BLaER1 (cell line): Measurements from ENCODE around the gene FOXF1.

ENCODE experiments used
- H3K27ac ChIP-seq: shearing (Covaris generic); formaldehyde crosslinking; 2 replicates; pipeline ENCODE4 v1.8.1; 2022
- H3K27me3 ChIP-seq: shearing (Covaris generic); formaldehyde crosslinking; 2 replicates; pipeline ENCODE4 v1.8.1; 2022
- H3K36me3 ChIP-seq: shearing (Covaris generic); formaldehyde crosslinking; 2 replicates; pipeline ENCODE4 v1.8.1; 2022
- H3K4me1 ChIP-seq: shearing (Covaris generic); formaldehyde crosslinking; 2 replicates; pipeline ENCODE4 v1.8.1; 2022
- H3K4me2 ChIP-seq: shearing (Covaris generic); formaldehyde crosslinking; 2 replicates; pipeline ENCODE4 v1.8.1; 2022
- H3K4me3 ChIP-seq: shearing (Covaris generic); formaldehyde crosslinking; 2 replicates; pipeline ENCODE4 v1.8.1; 2022
- H3K9ac ChIP-seq: shearing (Covaris generic); formaldehyde crosslinking; 2 replicates; pipeline ENCODE4 v1.8.1; 2022
- H3K9me3 ChIP-seq: shearing (Covaris generic); formaldehyde crosslinking; 2 replicates; pipeline ENCODE4 v1.8.1; 2022
- H4K20me1 ChIP-seq: shearing (Covaris generic); formaldehyde crosslinking; 2 replicates; pipeline ENCODE4 v1.8.1; 2022
- Cebpa-rat ChIP-seq: shearing (Covaris generic); IDR thresholded peaks from 2 replicates; pipeline ENCODE4 v1.8.1; 2022

The FOXF1 gene

GRCh38 chr16:86472366-86472765 lies 38.0 kb upstream of the FOXF1 start:
- no peak overlapping the region for H3K4me3 ChIP-seq
- no peak for TF ChIP-seq Cebpa-rat

GRCh38 chr16:86476956-86477534 lies 33.3 kb upstream of the FOXF1 start:
- peaks cover 9% of the 10 kb centered on the region for H3K9me3 ChIP-seq
- no peak overlapping the region for H3K4me3 ChIP-seq
- H3K27me3 ChIP-seq = no peaks in the 10 kb centered on the region
- no peak overlapping the region for H3K4me2 ChIP-seq
- no peak overlapping the region for H3K27ac ChIP-seq
- no peak overlapping the region for H3K9ac ChIP-seq
- no peaks in the 10 kb centered on the region for H3K4me1 ChIP-seq
- TF ChIP-seq Cebpa-rat = no peak
- H3K36me3 ChIP-seq = no peaks in the 10 kb centered on the region
- no peaks in the 10 kb centered on the region for H4K20me1 ChIP-seq

More at GRCh38 chr16:86472366-86472765, 38.0 kb upstream of the FOXF1 start:
- H3K4me1 ChIP-seq = no peaks in the 10 kb centered on the region
- no peaks in the 10 kb centered on the region for H4K20me1 ChIP-seq
- no peak overlapping the region for H3K9ac ChIP-seq
- H3K27me3 ChIP-seq = no peaks in the 10 kb centered on the region
- no peaks in the 10 kb centered on the region for H3K36me3 ChIP-seq
- H3K27ac ChIP-seq = no peak overlapping the region
- no peak overlapping the region for H3K4me2 ChIP-seq
- H3K9me3 ChIP-seq = peaks cover 17% of the 10 kb centered on the region

- no peaks in the 10 kb centered on the region for H3K27me3 ChIP-seq
- H3K9ac ChIP-seq = no peak overlapping the region
- H3K4me3 ChIP-seq = no peak overlapping the region
- TF ChIP-seq Cebpa-rat = no peak
- H3K9me3 ChIP-seq = peaks cover 3% of the 10 kb centered on the region
- H3K36me3 ChIP-seq = no peaks in the 10 kb centered on the region
- no peaks in the 10 kb centered on the region for H3K4me1 ChIP-seq
- H3K27ac ChIP-seq = no peak overlapping the region
- H4K20me1 ChIP-seq = no peaks in the 10 kb centered on the region
- no peak overlapping the region for H3K4me2 ChIP-seq
These were observed 32.7 kb upstream of the FOXF1 start for GRCh38 chr16:86477642-86478041.

GRCh38 chr16:86478779-86479178 lies 31.5 kb upstream of the FOXF1 start:
- Histone ChIP-seq H3K27me3 (0 out of 2 replicates have a peak, but pooled peaks cover 3% of the 10 kb centered on the region), H3K27ac (no peak overlapping the region), H3K36me3 (no peaks in the 10 kb centered on the region)

DNA sequence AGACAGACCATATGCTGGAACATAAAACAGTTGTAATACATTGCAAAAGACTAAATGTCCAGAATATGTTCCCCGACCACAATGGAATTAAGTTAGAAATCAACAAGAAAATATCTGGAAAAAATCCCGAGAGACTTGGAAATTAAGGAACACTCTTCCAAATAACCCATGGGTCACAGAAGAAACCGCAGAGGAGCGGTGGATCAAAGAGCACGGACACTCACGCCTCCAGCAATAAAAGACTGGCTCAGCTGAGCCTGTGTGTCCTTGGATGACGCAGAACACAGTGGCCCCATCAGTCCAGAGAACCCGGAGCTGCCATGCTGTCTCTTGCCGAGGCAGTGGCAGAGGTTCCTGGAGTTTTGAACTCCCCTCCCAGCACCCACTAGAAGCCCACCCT lies 30.9 kb upstream of the FOXF1 start:
- H3K27me3 ChIP-seq = 0 out of 2 replicates have a peak, but pooled peaks cover 9% of the 10 kb centered on the region
- no peak for TF ChIP-seq Cebpa-rat
- no peaks in the 10 kb centered on the region for H3K4me1 ChIP-seq
- H3K27ac ChIP-seq = no peak overlapping the region
- H3K9me3 ChIP-seq = peaks cover 10% of the 10 kb centered on the region
- H3K4me3 ChIP-seq = no peak overlapping the region
- no peak overlapping the region for H3K4me2 ChIP-seq
- no peak overlapping the region for H3K9ac ChIP-seq
- H4K20me1 ChIP-seq = no peaks in the 10 kb centered on the region
- no peaks in the 10 kb centered on the region for H3K36me3 ChIP-seq

More at GRCh38 chr16:86478779-86479178, 31.5 kb upstream of the FOXF1 start:
- TF ChIP-seq Cebpa-rat = no peak
- no peak overlapping the region for H3K4me2 ChIP-seq
- H4K20me1 ChIP-seq = no peaks in the 10 kb centered on the region
- H3K9me3 ChIP-seq = peaks cover 4% of the 10 kb centered on the region
- H3K4me1 ChIP-seq = no peaks in the 10 kb centered on the region
- H3K4me3 ChIP-seq = no peak overlapping the region
- no peak overlapping the region for H3K9ac ChIP-seq

- no peak overlapping the region for H3K27ac ChIP-seq
- no peak overlapping the region for H3K4me3 ChIP-seq
- no peaks in the 10 kb centered on the region for H3K4me1 ChIP-seq
- no peak for TF ChIP-seq Cebpa-rat
- peaks cover 18% of the 10 kb centered on the region for H3K9me3 ChIP-seq
- no peaks in the 10 kb centered on the region for H3K36me3 ChIP-seq
- H3K27me3 ChIP-seq = peaks cover 16% of the 10 kb centered on the region; the same call in 1 of the 2 replicates
- H3K4me2 ChIP-seq = no peak overlapping the region
- no peak overlapping the region for H3K9ac ChIP-seq
- H4K20me1 ChIP-seq = no peaks in the 10 kb centered on the region
These were observed 29.9 kb upstream of the FOXF1 start for GRCh38 chr16:86480444-86480843.

DNA sequence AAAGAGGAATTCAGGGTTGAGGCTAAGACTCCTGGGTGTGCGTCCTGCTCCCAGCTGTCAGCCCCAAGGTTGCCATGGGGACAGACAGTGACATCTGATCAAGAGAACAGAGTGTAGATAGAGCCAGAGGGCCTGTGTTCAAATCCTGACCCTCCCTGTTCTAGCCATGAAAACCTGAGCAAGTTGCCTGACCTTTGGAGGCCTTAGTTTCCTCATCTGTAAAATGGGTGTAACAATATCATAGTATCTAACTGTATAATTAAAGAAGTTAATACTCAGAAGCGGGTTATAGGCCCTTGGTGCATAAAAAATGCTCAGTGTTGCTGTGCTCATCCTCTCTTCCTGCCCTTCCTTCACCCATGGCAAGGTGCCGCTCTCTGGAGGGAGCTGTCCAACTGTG lies 28.7 kb upstream of the FOXF1 start:
- H3K4me3 ChIP-seq = no peak overlapping the region
- no peaks in the 10 kb centered on the region for H3K4me1 ChIP-seq
- no peaks in the 10 kb centered on the region for H3K36me3 ChIP-seq
- no peak overlapping the region for H3K9ac ChIP-seq
- no peak overlapping the region for H3K27ac ChIP-seq
- H3K4me2 ChIP-seq = no peak overlapping the region
- peaks cover 18% of the 10 kb centered on the region for H3K9me3 ChIP-seq
- no peaks in the 10 kb centered on the region for H4K20me1 ChIP-seq
- no peak for TF ChIP-seq Cebpa-rat
- H3K27me3 ChIP-seq = peaks cover 16% of the 10 kb centered on the region; the same call in 1 of the 2 replicates

DNA sequence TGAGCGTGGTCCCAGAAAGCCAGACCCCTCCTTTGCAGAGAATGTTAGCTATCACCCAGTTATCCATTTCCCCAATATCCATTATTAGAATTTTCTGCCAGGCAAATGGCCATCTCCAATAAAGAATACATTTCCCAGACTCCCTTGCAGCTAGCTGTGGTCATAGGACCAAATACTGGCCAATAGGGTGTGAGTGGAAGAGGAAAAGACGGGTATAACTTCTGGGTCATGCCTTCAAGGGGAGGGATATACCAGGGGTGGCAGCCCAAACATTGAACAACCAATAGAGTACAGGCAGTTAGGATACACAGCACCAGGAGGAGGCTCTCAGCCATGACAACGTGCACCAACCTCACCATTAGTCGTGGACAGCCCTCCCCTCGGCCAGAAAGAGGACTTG lies 26.1 kb upstream of the FOXF1 start:
- H4K20me1 ChIP-seq = no peaks in the 10 kb centered on the region
- no peak overlapping the region for H3K9ac ChIP-seq
- peaks cover 18% of the 10 kb centered on the region for H3K9me3 ChIP-seq
- TF ChIP-seq Cebpa-rat = no peak
- H3K36me3 ChIP-seq = no peaks in the 10 kb centered on the region
- H3K4me1 ChIP-seq = no peaks in the 10 kb centered on the region
- no peak overlapping the region for H3K4me3 ChIP-seq
- no peak overlapping the region for H3K27ac ChIP-seq
- no peak overlapping the region for H3K4me2 ChIP-seq
- peaks cover 38% of the 10 kb centered on the region for H3K27me3 ChIP-seq

DNA sequence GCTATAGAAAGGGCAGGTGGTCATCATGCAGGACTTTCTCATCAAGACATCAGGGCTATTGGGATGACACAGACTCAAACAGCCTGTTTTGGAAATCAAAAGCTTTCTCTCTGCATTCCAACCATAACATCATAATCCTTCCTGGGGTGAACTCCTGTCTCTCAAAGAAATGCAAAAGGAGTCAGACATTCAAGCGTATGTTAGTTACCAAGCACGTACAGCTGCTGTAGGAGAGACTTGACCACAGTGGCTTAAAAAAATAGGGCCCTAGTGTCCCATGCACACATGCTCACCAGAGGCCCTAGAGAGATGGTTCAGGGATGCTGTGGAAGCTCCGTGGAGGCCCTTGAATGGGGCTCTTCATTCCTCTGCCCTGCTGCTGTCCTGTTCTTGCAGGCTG lies 24.6 kb upstream of the FOXF1 start:
- peaks cover 53% of the 10 kb centered on the region for H3K27me3 ChIP-seq

GRCh38 chr16:86490859-86491639 lies 19.3 kb upstream of the FOXF1 start:
- no peak overlapping the region for H3K9ac ChIP-seq
- H3K27me3 ChIP-seq = peaks cover 90% of the 10 kb centered on the region
- no peaks in the 10 kb centered on the region for H3K36me3 ChIP-seq
- H3K27ac ChIP-seq = no peak overlapping the region
- no peak overlapping the region for H3K4me3 ChIP-seq
- TF ChIP-seq Cebpa-rat = no peak
- H3K9me3 ChIP-seq = no peaks in the 10 kb centered on the region
- no peak overlapping the region for H3K4me2 ChIP-seq
- H3K4me1 ChIP-seq = no peaks in the 10 kb centered on the region
- peaks cover 50% of the 10 kb centered on the region for H4K20me1 ChIP-seq

More for the DNA sequence above, 24.6 kb upstream of the FOXF1 start:
- no peak for TF ChIP-seq Cebpa-rat
- no peak overlapping the region for H3K9ac ChIP-seq
- H4K20me1 ChIP-seq = no peaks in the 10 kb centered on the region
- peaks cover 18% of the 10 kb centered on the region for H3K9me3 ChIP-seq
- H3K4me1 ChIP-seq = no peaks in the 10 kb centered on the region
- H3K4me2 ChIP-seq = no peak overlapping the region
- no peak overlapping the region for H3K27ac ChIP-seq
- H3K4me3 ChIP-seq = no peak overlapping the region
- no peaks in the 10 kb centered on the region for H3K36me3 ChIP-seq
